SH-SY5Y (cell line): Measurements from ENCODE around the gene SERINC5.

Source experiments
- GATA2 ChIP-seq: IDR thresholded peaks from 2 replicates; pipeline ENCODE4 v1.6.1; 2011; ENCODE audit warnings: mild to moderate bottlenecking, low read depth, low read length
- GATA3 ChIP-seq: IDR thresholded peaks from 2 replicates; pipeline ENCODE4 v1.6.1; 2011; ENCODE audit warnings: low read depth, mild to moderate bottlenecking, low read length, moderate library complexity

- TF ChIP-seq GATA2, result no peak
- TF ChIP-seq GATA3, result no peak
Observed at GRCh38 chr5:80142996-80143395, 112.9 kb downstream of the SERINC5 start.
